ENCODE results near the gene NPY.

The NPY gene

GRCh38 chr7:24298696-24299095, 14.7 kb downstream of the NPY start:
- Histone ChIP-seq H2AFZ (ENCODE audit: low read depth, low read length) (no peak overlapping the region), H2BK120ac (ENCODE audit: low read depth, low read length) (no peak overlapping the region), H3K79me1 (replicated peaks; ENCODE audit: low read length, poor library complexity, severe bottlenecking) (no peaks in the 10 kb centered on the region), H3K4ac (ENCODE audit: low read depth in 1 of 2, low read length in 2 of 2) (no peak overlapping the region), H4K8ac (ENCODE audit: low read length) (no peak overlapping the region), H2BK5ac (ENCODE audit: low read depth, low read length, poor library complexity, severe bottlenecking) (no peak overlapping the region), H3K14ac (ENCODE audit: low read length in 2 of 2) (no peak overlapping the region), H3K4me1 (ENCODE audit: control insufficient read depth, insufficient read depth, low read depth, low read length) (no peaks in the 10 kb centered on the region), H2AK5ac (ENCODE audit: low read length, severe bottlenecking) (no peak overlapping the region), H3K27me3 (ENCODE audit: control insufficient read depth in 1 of 2, insufficient read depth in 1 of 2, low read length in 2 of 2) (no peaks in the 10 kb centered on the region), H3K23ac (ENCODE audit: low read length in 2 of 2) (no peak overlapping the region), H3K18ac (ENCODE audit: low read depth in 1 of 2, low read length in 2 of 2) (no peak overlapping the region), H2BK12ac (ENCODE audit: low read length in 2 of 2) (no peak overlapping the region), H3K27ac (ENCODE audit: low read length, poor library complexity, severe bottlenecking) (no peak overlapping the region), H3K9ac (ENCODE audit: low read length) (no peak overlapping the region), H3K4me2 (ENCODE audit: low read length, poor library complexity, severe bottlenecking) (no peak overlapping the region), H3K9me3 (ENCODE audit: control insufficient read depth, low read length) (no peaks in the 10 kb centered on the region), H3K4me3 (ENCODE audit: insufficient read depth in 1 of 2, low read depth in 1 of 2, low read length in 2 of 2) (no peak overlapping the region), H3K36me3 (ENCODE audit: control insufficient read depth in 1 of 2, insufficient read depth in 2 of 2, low read depth in 1 of 2, low read length in 2 of 2) (no peaks in the 10 kb centered on the region), H4K91ac (ENCODE audit: low read length) (no peak overlapping the region), H2BK15ac (ENCODE audit: low read depth, poor library complexity, severe bottlenecking) (no peak overlapping the region)
- no peak for DNase-seq

GRCh38 chr7:24299192-24299591, 15.2 kb downstream of the NPY start:
- WGBS = 78% methylated on average over 4 of the region's 4 CpGs
- Histone ChIP-seq H3K14ac (ENCODE audit: low read length in 2 of 2) (no peak overlapping the region), H3K36me3 (ENCODE audit: control insufficient read depth in 1 of 2, insufficient read depth in 2 of 2, low read depth in 1 of 2, low read length in 2 of 2) (no peaks in the 10 kb centered on the region), H3K4me1 (ENCODE audit: control insufficient read depth, insufficient read depth, low read depth, low read length) (no peaks in the 10 kb centered on the region), H2BK15ac (ENCODE audit: low read depth, poor library complexity, severe bottlenecking) (no peak overlapping the region), H3K27ac (ENCODE audit: low read length, poor library complexity, severe bottlenecking) (no peak overlapping the region), H3K4me2 (ENCODE audit: low read length, poor library complexity, severe bottlenecking) (no peak overlapping the region), H3K79me1 (replicated peaks; ENCODE audit: low read length, poor library complexity, severe bottlenecking) (no peaks in the 10 kb centered on the region), H3K27me3 (ENCODE audit: control insufficient read depth in 1 of 2, insufficient read depth in 1 of 2, low read length in 2 of 2) (no peaks in the 10 kb centered on the region), H4K91ac (ENCODE audit: low read length) (no peak overlapping the region), H2AK5ac (ENCODE audit: low read length, severe bottlenecking) (no peak overlapping the region), H3K23ac (ENCODE audit: low read length in 2 of 2) (no peak overlapping the region), H2AFZ (ENCODE audit: low read depth, low read length) (no peak overlapping the region), H3K9ac (ENCODE audit: low read length) (no peak overlapping the region), H2BK5ac (ENCODE audit: low read depth, low read length, poor library complexity, severe bottlenecking) (no peak overlapping the region), H2BK120ac (ENCODE audit: low read depth, low read length) (no peak overlapping the region), H2BK12ac (ENCODE audit: low read length in 2 of 2) (no peak overlapping the region), H3K4me3 (ENCODE audit: insufficient read depth in 1 of 2, low read depth in 1 of 2, low read length in 2 of 2) (no peak overlapping the region), H3K9me3 (ENCODE audit: control insufficient read depth, low read length) (no peaks in the 10 kb centered on the region), H3K4ac (ENCODE audit: low read depth in 1 of 2, low read length in 2 of 2) (no peak overlapping the region), H3K18ac (ENCODE audit: low read depth in 1 of 2, low read length in 2 of 2) (no peak overlapping the region), H4K8ac (ENCODE audit: low read length) (no peak overlapping the region)
- no peak for DNase-seq

DNA sequence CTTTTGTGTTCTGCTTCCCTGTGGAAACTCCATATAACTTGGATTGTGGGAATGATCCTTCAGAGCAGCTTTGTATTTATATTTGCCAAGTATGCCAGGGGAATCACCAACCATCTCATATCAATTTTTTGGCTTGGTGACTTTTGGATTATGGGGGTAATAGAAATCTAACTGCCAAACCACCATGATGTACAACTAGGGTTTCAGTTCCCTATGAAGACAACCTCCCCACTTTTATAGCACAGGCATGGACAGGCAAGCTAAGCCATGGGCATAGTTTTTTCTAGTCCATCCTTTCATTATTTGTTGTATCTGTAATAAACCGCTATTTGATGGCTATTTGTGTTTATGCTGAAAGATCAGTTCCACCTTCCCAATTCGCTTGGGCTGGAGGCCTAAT, 17.7 kb downstream of the NPY start:
- H2BK12ac ChIP-seq (ENCODE audit: low read length in 2 of 2) = no peak overlapping the region
- no peak overlapping the region for H4K8ac ChIP-seq (ENCODE audit: low read length)
- no peak overlapping the region for H3K23ac ChIP-seq (ENCODE audit: low read length in 2 of 2)
- no peak overlapping the region for H3K18ac ChIP-seq (ENCODE audit: low read depth in 1 of 2, low read length in 2 of 2)
- H3K36me3 ChIP-seq (ENCODE audit: control insufficient read depth in 1 of 2, insufficient read depth in 2 of 2, low read depth in 1 of 2, low read length in 2 of 2) = no peaks in the 10 kb centered on the region
- no peak overlapping the region for H2BK15ac ChIP-seq (ENCODE audit: low read depth, poor library complexity, severe bottlenecking)
- WGBS = no CpG with 5 or more reads among the region's 2 CpGs
- no peak overlapping the region for H2BK5ac ChIP-seq (ENCODE audit: low read depth, low read length, poor library complexity, severe bottlenecking)
- H2AFZ ChIP-seq (ENCODE audit: low read depth, low read length) = no peak overlapping the region
- no peak for DNase-seq
- H3K79me1 ChIP-seq (replicated peaks; ENCODE audit: low read length, poor library complexity, severe bottlenecking) = no peaks in the 10 kb centered on the region
- H3K4me2 ChIP-seq (ENCODE audit: low read length, poor library complexity, severe bottlenecking) = no peak overlapping the region
- H3K9ac ChIP-seq (ENCODE audit: low read length) = no peak overlapping the region
- no peak overlapping the region for H2AK5ac ChIP-seq (ENCODE audit: low read length, severe bottlenecking)
- no peak overlapping the region for H3K4ac ChIP-seq (ENCODE audit: low read depth in 1 of 2, low read length in 2 of 2)
- no peak overlapping the region for H3K14ac ChIP-seq (ENCODE audit: low read length in 2 of 2)
- H3K27me3 ChIP-seq (ENCODE audit: control insufficient read depth in 1 of 2, insufficient read depth in 1 of 2, low read length in 2 of 2) = no peaks in the 10 kb centered on the region
- no peaks in the 10 kb centered on the region for H3K4me1 ChIP-seq (ENCODE audit: control insufficient read depth, insufficient read depth, low read depth, low read length)
- no peak overlapping the region for H2BK120ac ChIP-seq (ENCODE audit: low read depth, low read length)
- H3K4me3 ChIP-seq (ENCODE audit: insufficient read depth in 1 of 2, low read depth in 1 of 2, low read length in 2 of 2) = no peak overlapping the region
- H3K27ac ChIP-seq (ENCODE audit: low read length, poor library complexity, severe bottlenecking) = no peak overlapping the region
- H3K9me3 ChIP-seq (ENCODE audit: control insufficient read depth, low read length) = no peaks in the 10 kb centered on the region
- no peak overlapping the region for H4K91ac ChIP-seq (ENCODE audit: low read length)

GRCh38 chr7:24304494-24305095, 20.6 kb downstream of the NPY start:
- Histone ChIP-seq H3K4ac (ENCODE audit: low read depth in 1 of 2, low read length in 2 of 2) (no peak overlapping the region), H2BK12ac (ENCODE audit: low read length in 2 of 2) (no peak overlapping the region), H3K4me1 (ENCODE audit: control insufficient read depth, insufficient read depth, low read depth, low read length) (no peaks in the 10 kb centered on the region), H3K27me3 (ENCODE audit: control insufficient read depth in 1 of 2, insufficient read depth in 1 of 2, low read length in 2 of 2) (no peaks in the 10 kb centered on the region), H3K23ac (ENCODE audit: low read length in 2 of 2) (no peak overlapping the region), H3K4me3 (ENCODE audit: insufficient read depth in 1 of 2, low read depth in 1 of 2, low read length in 2 of 2) (no peak overlapping the region), H3K18ac (ENCODE audit: low read depth in 1 of 2, low read length in 2 of 2) (no peak overlapping the region), H3K79me1 (replicated peaks; ENCODE audit: low read length, poor library complexity, severe bottlenecking) (no peaks in the 10 kb centered on the region), H3K14ac (ENCODE audit: low read length in 2 of 2) (no peak overlapping the region), H2BK15ac (ENCODE audit: low read depth, poor library complexity, severe bottlenecking) (no peak overlapping the region), H3K4me2 (ENCODE audit: low read length, poor library complexity, severe bottlenecking) (no peak overlapping the region), H2AFZ (ENCODE audit: low read depth, low read length) (no peak overlapping the region), H2AK5ac (ENCODE audit: low read length, severe bottlenecking) (no peak overlapping the region), H3K9ac (ENCODE audit: low read length) (no peak overlapping the region), H2BK5ac (ENCODE audit: low read depth, low read length, poor library complexity, severe bottlenecking) (no peak overlapping the region), H3K27ac (ENCODE audit: low read length, poor library complexity, severe bottlenecking) (no peak overlapping the region), H3K9me3 (ENCODE audit: control insufficient read depth, low read length) (no peaks in the 10 kb centered on the region), H2BK120ac (ENCODE audit: low read depth, low read length) (no peak overlapping the region), H4K8ac (ENCODE audit: low read length) (no peak overlapping the region), H3K36me3 (ENCODE audit: control insufficient read depth in 1 of 2, insufficient read depth in 2 of 2, low read depth in 1 of 2, low read length in 2 of 2) (no peaks in the 10 kb centered on the region), H4K91ac (ENCODE audit: low read length) (no peak overlapping the region)
- WGBS = 83% methylated on average over 2 of the region's 5 CpGs
- DNase-seq = no peak

Measured in mesenchymal stem cell (in vitro differentiated cells and primary cell).